ENCODE results near the gene LRRC53. TPM values are rescaled to one million over a fixed set of nuclear protein-coding genes. Genes with fewer than 3 reads are reported as not detected.

The LRRC53 gene
- total RNA-seq: not detected in 2 replicates

GRCh38 chr1:74512170-74512915 is at the start of gene LRRC53:
Gene LRRC53 (minus strand): TSS chr1:74512611. CDS start chr1:74483349, 29,262 bp downstream.

Other genes starting within 250 kb of the LRRC53 start
- not detected in 2 replicates for gene ERICH3, start 161.2 kb upstream of the LRRC53 start, total RNA-seq
- gene CRYZ, start 220.4 kb upstream of the LRRC53 start, total RNA-seq: 38.7 and 52.7 TPM in 2 replicates
- gene TYW3, start 220.5 kb upstream of the LRRC53 start, total RNA-seq: 17.5 and 22.2 TPM in 2 replicates

Measured in epithelial cell of umbilical artery (primary cell).